GM12872 (cell line): ENCODE measurements around the gene IL17B.

Source experiments
- TF ChIP-seq, protein P1 (sequence below): IDR thresholded peaks from 3 replicates; pipeline ENCODE4 v1.5.1; 2011; ENCODE audit warnings: low read depth, mild to moderate bottlenecking, low read length, moderate library complexity; ENCODE audit not compliant: insufficient read depth

Gene IL17B

DNA sequence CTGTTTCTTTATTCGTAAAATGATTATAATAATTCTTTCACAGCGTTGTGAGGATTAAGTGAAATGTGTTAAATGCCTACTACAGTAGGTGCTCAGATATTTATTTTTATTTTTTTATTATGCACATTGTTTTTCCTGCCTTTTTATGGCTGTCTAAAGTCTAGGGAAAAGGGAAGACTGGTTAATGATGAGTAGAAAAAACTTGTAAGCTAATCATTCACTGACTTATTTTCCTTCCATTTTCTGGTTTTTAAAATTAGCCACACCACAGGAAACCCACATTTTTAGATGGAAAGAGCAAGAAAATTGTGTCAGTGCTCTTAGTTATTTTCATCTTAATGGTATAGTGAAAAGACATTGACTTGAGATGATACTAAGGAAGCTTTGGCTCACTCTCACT lies 25.2 kb downstream of the IL17B start:
- TF ChIP-seq, protein P1, sequence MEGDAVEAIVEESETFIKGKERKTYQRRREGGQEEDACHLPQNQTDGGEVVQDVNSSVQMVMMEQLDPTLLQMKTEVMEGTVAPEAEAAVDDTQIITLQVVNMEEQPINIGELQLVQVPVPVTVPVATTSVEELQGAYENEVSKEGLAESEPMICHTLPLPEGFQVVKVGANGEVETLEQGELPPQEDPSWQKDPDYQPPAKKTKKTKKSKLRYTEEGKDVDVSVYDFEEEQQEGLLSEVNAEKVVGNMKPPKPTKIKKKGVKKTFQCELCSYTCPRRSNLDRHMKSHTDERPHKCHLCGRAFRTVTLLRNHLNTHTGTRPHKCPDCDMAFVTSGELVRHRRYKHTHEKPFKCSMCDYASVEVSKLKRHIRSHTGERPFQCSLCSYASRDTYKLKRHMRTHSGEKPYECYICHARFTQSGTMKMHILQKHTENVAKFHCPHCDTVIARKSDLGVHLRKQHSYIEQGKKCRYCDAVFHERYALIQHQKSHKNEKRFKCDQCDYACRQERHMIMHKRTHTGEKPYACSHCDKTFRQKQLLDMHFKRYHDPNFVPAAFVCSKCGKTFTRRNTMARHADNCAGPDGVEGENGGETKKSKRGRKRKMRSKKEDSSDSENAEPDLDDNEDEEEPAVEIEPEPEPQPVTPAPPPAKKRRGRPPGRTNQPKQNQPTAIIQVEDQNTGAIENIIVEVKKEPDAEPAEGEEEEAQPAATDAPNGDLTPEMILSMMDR = no peak

DNA sequence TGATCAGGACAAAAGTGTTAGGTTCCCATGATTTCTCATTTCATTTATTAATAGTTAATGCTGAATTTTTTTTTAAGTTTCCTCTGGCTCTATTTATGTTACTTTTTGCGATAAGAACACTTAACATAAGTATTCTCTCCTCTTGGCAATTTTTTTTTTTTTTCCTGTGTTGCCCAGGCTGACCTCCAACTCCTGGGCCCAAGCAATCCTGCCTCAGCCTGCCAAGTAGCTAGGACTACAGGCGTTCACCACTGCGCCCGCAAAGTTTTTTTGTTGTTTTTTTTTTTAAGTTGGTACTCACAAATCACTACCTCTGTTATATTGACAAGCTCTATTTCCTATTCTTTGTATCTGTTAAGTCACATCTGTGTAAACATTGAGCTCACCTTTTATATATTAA lies 26.9 kb downstream of the IL17B start:
- TF ChIP-seq, protein P1 = no peak

DNA sequence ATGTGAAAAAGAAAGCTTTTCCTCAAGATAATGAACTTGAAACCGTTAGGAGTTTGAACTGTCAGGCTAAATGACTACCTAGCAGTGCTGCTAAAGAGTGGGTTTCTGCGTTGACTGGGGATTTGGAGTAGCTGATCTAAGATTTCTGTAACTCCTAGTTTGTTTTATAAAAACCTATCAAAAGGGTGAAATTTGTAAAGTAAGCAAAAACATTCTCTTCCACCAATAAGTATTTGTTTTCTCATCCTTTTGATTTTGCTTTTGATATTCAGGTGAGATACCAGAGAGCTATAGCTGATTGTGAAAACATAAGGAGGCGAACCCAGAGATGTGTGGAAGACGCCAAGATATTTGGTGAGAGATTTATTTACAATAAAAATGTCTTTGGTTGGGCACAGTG lies 29.7 kb downstream of the IL17B start:
- TF ChIP-seq, protein P1 = no peak

DNA sequence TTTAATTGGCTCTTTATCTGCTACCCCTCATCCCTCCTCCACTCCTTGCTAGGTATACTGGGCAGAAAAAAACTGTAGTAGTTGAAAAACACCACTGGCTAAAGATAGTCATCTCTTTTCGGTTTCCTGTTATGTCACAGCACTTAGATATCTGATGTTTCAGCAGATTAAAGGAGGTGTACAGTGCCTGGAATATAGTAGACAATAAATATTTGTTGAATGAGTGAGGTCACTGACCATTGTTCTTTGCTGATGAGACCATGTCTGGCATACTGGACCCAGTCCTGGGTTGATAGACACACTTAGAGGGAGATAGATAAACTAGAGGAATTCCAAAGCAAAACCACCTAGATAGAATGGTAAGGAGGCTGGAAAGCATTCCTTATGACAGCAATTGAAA lies 30.6 kb downstream of the IL17B start:
- TF ChIP-seq, protein P1 = no peak

DNA sequence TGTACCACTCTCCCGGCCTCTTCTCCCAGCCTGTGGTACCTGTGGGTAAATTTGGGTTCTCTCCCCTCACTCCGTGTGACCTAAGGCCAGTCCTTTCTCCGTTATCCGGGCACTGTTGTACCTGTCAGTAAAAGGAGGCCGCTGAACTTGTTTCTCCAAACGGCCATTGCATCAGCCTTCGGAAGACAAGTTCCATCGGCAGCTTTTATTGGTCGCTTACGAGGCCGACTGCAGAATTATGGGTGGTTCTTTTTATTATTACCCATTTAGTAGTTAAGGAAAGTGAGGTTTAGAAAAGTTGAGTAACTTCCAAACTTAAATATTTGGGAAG lies 33.2 kb downstream of the IL17B start:
- TF ChIP-seq, protein P1 = no peak

DNA sequence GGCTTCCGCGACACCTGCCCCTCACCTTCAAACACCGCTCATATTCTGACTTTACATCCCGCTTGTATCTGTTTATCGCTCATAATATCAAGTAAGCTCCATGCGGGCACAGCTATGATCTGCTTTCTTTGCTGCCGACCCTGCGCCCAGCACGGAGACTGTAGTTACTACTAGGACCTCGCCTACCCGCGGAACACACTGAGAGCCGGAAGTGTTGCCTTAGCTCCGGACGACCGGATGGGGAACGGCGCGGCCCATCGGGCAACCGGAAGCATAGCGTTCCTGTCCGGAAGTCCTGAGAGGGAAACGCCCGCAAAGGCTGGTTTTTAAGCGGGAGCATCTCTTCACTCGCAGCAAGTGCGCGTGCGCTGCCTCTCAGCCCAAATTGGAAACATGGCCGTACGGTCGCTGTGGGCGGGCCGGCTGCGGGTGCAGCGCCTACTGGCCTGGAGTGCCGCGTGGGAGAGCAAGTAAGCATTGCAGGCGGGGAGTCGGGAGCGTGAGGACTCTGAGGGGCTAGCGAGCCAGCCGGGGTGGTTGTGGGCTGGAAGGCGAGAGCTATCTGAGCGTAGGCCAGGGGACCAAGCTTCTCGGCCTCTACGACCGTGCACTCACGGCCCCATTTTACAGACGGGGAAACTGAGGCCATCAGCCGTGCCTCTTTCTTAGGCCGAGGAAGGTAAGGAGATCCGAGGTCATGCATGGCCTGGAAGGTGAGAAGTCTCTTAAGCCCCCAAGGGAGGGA lies 33.8 kb downstream of the IL17B start, which contains the start of gene GRPEL2:
TSS of gene GRPEL2 (plus strand) at position 353 of the 745 bp plus-strand sequence. CDS start at position 394, 41 bp downstream.
- TF ChIP-seq, protein P1 = no peak

DNA sequence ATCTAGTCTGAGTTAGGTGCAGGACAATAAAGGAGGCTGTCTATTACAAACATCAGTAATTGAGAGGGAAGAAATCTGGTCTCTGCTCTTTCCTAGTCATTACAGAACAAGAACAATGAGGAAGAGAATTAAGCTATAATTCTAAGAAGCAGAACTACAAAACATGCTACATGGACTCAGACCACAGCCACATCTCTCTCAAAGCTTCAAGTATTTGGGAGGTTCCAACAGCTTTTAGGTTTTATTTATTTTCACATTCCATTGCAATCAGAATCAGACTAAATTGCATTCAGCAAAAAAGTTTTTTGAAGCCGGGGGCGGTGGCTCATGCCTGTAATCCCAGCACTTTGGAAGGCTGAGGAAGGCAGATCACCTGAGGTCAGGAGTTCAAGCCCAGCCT lies 34.9 kb downstream of the IL17B start:
- TF ChIP-seq, protein P1 = no peak

DNA sequence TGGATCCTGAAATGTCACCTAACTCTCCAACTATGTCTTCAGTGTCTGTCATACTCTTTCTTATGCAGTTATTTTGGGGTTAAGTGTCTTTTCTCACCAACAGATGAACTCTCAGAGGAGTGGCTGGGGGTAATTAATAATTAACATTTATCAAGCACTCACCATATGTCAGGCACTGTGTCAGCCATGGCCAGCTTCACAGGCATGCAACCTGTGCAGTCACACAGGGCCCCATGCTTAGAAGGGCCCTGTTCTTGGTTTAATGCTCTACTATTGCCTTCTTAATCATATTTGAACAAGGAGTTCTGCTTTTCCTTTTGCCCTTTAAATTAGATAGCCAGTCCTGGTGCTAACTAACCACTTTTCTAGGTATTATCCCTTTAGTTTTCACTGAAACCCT lies 37.2 kb downstream of the IL17B start:
- TF ChIP-seq, protein P1 = no peak
